Liver (tissue), 3 donors: ENCODE measurements around the gene SH2D7.

Source experiments
- JUND ChIP-seq, 2 donors: IDR thresholded peaks; 2 replicates each; pipeline ENCODE4 v1.6.1; 2016; ENCODE audit warnings: antibody characterized with exemption in 2 of 2
- NR2F2 ChIP-seq: IDR thresholded peaks from 2 replicates; pipeline ENCODE4 v1.6.1; 2016; ENCODE audit warnings: antibody characterized with exemption
- RAD21 ChIP-seq, 2 donors: IDR thresholded peaks; 2 replicates each; pipeline ENCODE4 v1.6.1; 2016; ENCODE audit warnings: antibody characterized with exemption in 2 of 2, mild to moderate bottlenecking in 2 of 2
- SP1 ChIP-seq: IDR thresholded peaks from 2 replicates; pipeline ENCODE4 v1.6.1; 2018; ENCODE audit warnings: antibody characterized with exemption, mild to moderate bottlenecking
- YY1 ChIP-seq: IDR thresholded peaks from 2 replicates; pipeline ENCODE4 v1.6.1; 2016; ENCODE audit warnings: antibody characterized with exemption, mild to moderate bottlenecking
- TF ChIP-seq, protein P1 (sequence below): fragments of 150-350 bp; IDR thresholded peaks from 2 replicates; pipeline ENCODE4 v1.5.1; 2017; ENCODE audit warnings: improper control_type of control experiment, low read depth, low read length; ENCODE audit not compliant: missing input control
- TF ChIP-seq, protein P2 (sequence below): IDR thresholded peaks from 2 replicates; pipeline ENCODE4 v1.6.1; 2016; ENCODE audit warnings: antibody characterized with exemption
- donor health status: healthy.
- donor health status: healthy.

DNA sequence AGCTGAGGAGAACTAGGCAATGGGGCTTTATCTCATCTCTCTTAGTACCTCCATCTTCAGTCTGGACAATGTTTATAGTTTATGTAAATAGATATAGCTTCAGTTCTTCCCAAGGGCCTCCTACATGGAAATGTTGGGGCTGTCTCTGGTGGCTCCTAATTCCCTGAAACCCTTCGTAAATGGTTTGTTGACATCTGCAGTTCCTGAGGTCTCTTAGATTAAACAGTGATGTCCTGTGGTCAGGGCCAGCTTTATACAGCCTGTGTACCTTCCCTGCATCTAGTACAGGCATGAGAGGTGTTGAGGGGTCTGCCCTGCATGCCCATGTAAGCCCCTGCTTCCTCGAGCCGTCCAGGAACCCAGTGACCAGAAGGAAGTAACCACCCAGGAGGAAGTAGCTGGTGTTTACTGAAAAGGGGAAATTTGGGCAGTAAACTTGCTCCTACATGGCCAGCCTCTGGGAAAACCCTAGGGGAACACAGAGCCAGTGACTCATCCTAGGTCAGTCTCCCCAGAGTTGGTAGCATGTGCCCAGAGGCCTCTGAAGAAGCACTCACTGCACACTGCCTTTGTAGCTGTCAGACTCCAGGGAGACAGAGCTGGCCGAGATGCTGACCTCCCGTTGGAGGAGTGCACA is 10.1 kb upstream of the SH2D7 start:
- TF ChIP-seq SP1 (no peak), NR2F2 (no peak), RAD21 (IDR thresholded peaks at IDR 0.05) (no peak), YY1 (no peak), JUND (IDR thresholded peaks at IDR 0.05) (no peak)
- TF ChIP-seq, protein P1, sequence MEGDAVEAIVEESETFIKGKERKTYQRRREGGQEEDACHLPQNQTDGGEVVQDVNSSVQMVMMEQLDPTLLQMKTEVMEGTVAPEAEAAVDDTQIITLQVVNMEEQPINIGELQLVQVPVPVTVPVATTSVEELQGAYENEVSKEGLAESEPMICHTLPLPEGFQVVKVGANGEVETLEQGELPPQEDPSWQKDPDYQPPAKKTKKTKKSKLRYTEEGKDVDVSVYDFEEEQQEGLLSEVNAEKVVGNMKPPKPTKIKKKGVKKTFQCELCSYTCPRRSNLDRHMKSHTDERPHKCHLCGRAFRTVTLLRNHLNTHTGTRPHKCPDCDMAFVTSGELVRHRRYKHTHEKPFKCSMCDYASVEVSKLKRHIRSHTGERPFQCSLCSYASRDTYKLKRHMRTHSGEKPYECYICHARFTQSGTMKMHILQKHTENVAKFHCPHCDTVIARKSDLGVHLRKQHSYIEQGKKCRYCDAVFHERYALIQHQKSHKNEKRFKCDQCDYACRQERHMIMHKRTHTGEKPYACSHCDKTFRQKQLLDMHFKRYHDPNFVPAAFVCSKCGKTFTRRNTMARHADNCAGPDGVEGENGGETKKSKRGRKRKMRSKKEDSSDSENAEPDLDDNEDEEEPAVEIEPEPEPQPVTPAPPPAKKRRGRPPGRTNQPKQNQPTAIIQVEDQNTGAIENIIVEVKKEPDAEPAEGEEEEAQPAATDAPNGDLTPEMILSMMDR = no peak
- TF ChIP-seq, protein P2, sequence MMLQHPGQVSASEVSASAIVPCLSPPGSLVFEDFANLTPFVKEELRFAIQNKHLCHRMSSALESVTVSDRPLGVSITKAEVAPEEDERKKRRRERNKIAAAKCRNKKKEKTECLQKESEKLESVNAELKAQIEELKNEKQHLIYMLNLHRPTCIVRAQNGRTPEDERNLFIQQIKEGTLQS = no peak
